Cardiac muscle cell (in vitro differentiated cells and primary cell): ENCODE data around the gene DEFB112. TPM values are rescaled to one million over a fixed set of nuclear protein-coding genes. Genes with fewer than 3 reads are reported as not detected.

Experiments used
- DNase-seq, 2 donors: peaks; one replicate each; pipeline versions ENCODE4 v3.0.0 to v3.0.0-alpha.2; 2010 to 2017; ENCODE audit warnings: low read depth in 1 of 2, low spot score in 1 of 2
- H3K27ac ChIP-seq: fragments of 200-600 bp; sonication (generic); 2 replicates; pipeline ENCODE4 v1.5.1; 2016
- H3K27me3 ChIP-seq: fragments of 200-600 bp; sonication (generic); 2 replicates; pipeline ENCODE4 v1.6.0; 2016; ENCODE audit warnings: control low read depth
- H3K36me3 ChIP-seq: fragments of 200-600 bp; sonication (generic); 2 replicates; pipeline ENCODE4 v1.5.1; 2016; ENCODE audit warnings: control low read depth
- H3K4me1 ChIP-seq: fragments of 200-600 bp; sonication (generic); 2 replicates; pipeline ENCODE4 v1.8.1; 2017; ENCODE audit warnings: low read depth, mild to moderate bottlenecking, mixed run types
- H3K4me3 ChIP-seq: fragments of 200-600 bp; sonication (generic); 2 replicates; pipeline ENCODE4 v1.5.1; 2016; ENCODE audit warnings: mild to moderate bottlenecking
- H3K9me3 ChIP-seq: fragments of 200-600 bp; sonication (generic); 2 replicates; pipeline ENCODE4 v1.5.1; 2017; ENCODE audit warnings: low read depth, mild to moderate bottlenecking, control low read depth
- polyA plus RNA-seq: library from polyadenylated mRNA; unstranded; fragments of >200 nt; fragmentation: Nextera tagmentation; extraction: Ambion mirVana; gene quantifications from 2 replicates; pipeline ENCODE4 v1.2.1, GENCODE V29; 2016
- total RNA-seq: library from RNA; depleted of rRNA; stranded (reverse); fragments of >200 nt; gene quantifications from 2 replicates; pipeline ENCODE4 v1.2.3, GENCODE V29; 2016
- TF ChIP-seq, protein P1 (sequence below): IDR thresholded peaks from 2 replicates; pipeline ENCODE4 v1.5.1; 2012; ENCODE audit warnings: low read depth, mild to moderate bottlenecking, low read length

Gene DEFB112
- total and polyA plus RNA-seq, 2 experiments from 2014 or later, result not detected

DNA sequence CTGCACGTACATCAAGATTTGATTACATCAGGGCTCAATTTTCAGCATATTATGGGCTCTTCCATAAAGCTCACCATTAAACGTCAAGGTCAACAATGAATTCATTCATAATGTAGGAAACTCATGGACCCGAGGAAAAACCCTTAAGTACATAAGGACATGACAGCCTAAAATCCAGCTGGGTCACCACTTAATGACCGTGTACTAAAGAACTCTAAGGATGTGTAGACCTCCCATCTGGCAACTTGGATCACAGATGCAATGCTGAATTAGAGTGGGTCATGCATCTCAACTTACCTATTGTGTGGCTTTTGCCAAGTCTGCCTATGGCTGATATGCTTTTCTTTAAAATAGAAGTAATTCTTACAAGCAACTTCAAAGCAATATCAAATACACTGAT is 26.7 kb upstream of the DEFB112 start:
- H3K27ac ChIP-seq, result no peak overlapping the region
- no peak for DNase-seq
- TF ChIP-seq, protein P1, sequence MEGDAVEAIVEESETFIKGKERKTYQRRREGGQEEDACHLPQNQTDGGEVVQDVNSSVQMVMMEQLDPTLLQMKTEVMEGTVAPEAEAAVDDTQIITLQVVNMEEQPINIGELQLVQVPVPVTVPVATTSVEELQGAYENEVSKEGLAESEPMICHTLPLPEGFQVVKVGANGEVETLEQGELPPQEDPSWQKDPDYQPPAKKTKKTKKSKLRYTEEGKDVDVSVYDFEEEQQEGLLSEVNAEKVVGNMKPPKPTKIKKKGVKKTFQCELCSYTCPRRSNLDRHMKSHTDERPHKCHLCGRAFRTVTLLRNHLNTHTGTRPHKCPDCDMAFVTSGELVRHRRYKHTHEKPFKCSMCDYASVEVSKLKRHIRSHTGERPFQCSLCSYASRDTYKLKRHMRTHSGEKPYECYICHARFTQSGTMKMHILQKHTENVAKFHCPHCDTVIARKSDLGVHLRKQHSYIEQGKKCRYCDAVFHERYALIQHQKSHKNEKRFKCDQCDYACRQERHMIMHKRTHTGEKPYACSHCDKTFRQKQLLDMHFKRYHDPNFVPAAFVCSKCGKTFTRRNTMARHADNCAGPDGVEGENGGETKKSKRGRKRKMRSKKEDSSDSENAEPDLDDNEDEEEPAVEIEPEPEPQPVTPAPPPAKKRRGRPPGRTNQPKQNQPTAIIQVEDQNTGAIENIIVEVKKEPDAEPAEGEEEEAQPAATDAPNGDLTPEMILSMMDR, result no peak
- no peaks in the 10 kb centered on the region for H3K9me3 ChIP-seq
- no peaks in the 10 kb centered on the region for H3K36me3 ChIP-seq
- H3K4me1 ChIP-seq, result no peaks in the 10 kb centered on the region
- no peaks in the 10 kb centered on the region for H3K27me3 ChIP-seq
- H3K4me3 ChIP-seq, result no peak overlapping the region

DNA sequence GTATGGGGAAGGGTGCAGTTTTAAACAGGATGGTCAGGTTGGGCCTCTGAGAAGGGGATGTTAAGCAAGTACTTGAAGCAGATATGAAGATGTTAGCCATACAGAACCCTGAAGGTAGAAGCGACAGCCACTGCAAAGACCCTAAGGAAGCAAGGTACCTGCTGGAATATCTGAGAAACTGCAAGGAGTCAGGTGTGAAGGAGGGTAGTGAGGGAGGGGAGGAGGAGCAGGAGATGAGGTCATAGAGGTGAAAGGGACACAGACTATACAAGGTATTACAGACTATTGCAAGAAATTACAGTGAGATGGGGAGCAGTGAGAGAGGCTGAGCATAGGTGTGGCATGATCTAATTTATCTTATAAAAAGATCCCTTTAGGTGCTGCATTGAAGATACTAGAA is 22.2 kb upstream of the DEFB112 start:
- TF ChIP-seq, protein P1, result no peak
- H3K9me3 ChIP-seq, result no peaks in the 10 kb centered on the region
- no peaks in the 10 kb centered on the region for H3K36me3 ChIP-seq
- H3K4me1 ChIP-seq, result no peaks in the 10 kb centered on the region
- DNase-seq, result no peak
- H3K4me3 ChIP-seq, result no peak overlapping the region
- H3K27ac ChIP-seq, result no peak overlapping the region
- H3K27me3 ChIP-seq, result no peaks in the 10 kb centered on the region

DNA sequence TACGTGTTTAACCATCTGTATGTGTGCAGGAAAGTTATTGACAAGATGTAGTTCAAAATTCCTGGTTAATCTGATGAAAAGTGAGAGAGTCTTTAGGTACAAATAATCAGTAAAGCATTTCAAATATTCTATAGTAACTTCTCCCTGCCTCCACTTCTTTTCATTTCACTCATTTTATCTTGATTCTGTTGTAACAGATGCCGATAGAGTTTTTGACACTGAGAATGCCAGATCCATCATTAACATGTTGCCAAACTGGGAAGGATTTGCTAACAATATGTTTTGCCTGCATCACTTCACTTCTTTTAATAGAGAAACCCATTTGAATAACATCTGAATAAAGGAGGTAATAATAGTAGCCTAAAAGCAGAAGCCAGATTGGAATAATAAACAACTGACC is 20.4 kb upstream of the DEFB112 start:
- no peaks in the 10 kb centered on the region for H3K27me3 ChIP-seq
- no peaks in the 10 kb centered on the region for H3K4me1 ChIP-seq
- H3K36me3 ChIP-seq, result no peaks in the 10 kb centered on the region
- no peaks in the 10 kb centered on the region for H3K9me3 ChIP-seq
- no peak overlapping the region for H3K27ac ChIP-seq
- no peak overlapping the region for H3K4me3 ChIP-seq
- DNase-seq, result no peak
- TF ChIP-seq, protein P1, result no peak

DNA sequence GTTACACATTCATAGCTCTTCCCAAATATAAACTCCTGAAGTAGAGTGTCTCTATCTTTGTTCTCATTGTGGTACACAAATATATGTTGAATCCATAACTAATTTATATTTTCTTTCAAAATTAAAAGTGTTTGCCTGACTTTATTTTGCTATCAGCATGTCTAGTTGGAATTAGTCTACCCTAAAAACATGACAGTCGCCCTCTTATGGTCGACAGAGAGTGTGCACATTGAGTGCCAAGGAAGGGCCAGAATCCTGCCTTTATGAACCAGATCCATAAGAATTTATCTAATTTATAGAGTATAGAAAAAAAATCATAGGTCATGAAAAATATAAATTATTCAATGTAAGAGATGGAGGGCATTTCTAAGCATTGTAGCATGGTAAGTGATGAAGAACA is 12.3 kb upstream of the DEFB112 start:
- Histone ChIP-seq H3K36me3 (no peaks in the 10 kb centered on the region), H3K9me3 (no peaks in the 10 kb centered on the region), H3K27ac (no peak overlapping the region), H3K4me1 (no peaks in the 10 kb centered on the region), H3K27me3 (peaks cover under 1% of the 10 kb centered on the region), H3K4me3 (no peak overlapping the region)
- DNase-seq, result peak in 1 of 2 donors; percentile 17
- TF ChIP-seq, protein P1, result no peak

DNA sequence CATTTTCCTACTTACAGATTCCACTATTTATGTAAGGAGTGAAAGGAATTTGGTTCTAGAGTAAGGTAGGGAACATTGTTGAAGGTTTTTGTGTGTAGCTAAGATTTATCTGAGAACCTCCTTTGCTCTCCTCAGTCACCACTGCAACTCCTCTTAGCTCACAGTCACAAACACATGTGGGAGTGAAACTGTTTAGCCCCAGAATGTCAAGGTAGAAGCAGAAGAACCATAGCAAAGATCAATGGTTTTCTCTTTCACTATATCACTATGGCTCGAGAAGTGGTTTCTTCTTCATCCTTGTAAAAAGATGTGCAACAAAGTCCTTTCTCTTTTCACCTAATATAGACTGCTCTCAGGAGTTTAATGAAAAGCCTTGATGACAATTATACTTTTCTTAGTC is 6.5 kb upstream of the DEFB112 start:
- no peaks in the 10 kb centered on the region for H3K36me3 ChIP-seq
- no peak overlapping the region for H3K4me3 ChIP-seq
- peaks cover 3% of the 10 kb centered on the region for H3K27me3 ChIP-seq
- peaks cover 8% of the 10 kb centered on the region for H3K4me1 ChIP-seq
- no peaks in the 10 kb centered on the region for H3K9me3 ChIP-seq
- no peak overlapping the region for H3K27ac ChIP-seq
- no peak for DNase-seq
- TF ChIP-seq, protein P1, result no peak

DNA sequence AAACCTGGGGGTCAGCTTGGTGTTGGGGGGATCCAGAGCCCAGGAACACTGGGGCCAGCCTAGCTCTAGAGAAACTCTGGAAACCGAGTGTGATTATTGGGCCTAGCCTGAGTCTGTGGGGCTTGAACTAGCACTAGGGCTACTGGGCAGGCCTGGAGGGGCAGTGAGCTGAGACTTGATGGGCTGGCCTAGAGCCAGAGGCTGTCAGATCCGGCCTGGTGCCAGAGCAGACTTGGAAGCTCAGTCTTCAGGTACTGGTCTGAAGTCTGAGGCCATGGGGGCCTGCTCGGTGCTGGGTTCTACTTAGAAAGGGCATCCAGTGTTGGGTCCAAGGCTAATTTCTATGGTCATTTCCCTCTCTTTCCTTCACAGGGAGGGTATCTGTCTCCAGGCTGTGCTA is 2.7 kb downstream of the DEFB112 start:
- Histone ChIP-seq H3K36me3 (no peaks in the 10 kb centered on the region), H3K4me1 (no peaks in the 10 kb centered on the region)

More for the DNA sequence above, 2.7 kb downstream of the DEFB112 start:
- Histone ChIP-seq H3K27ac (no peak overlapping the region), H3K9me3 (no peaks in the 10 kb centered on the region), H3K27me3 (no peaks in the 10 kb centered on the region), H3K4me3 (no peak overlapping the region)
- no peak for DNase-seq
- TF ChIP-seq, protein P1, result no peak
